GM21526 (cell line): ENCODE measurements around the gene HOXA9.

Source experiments
- ATAC-seq: cut with Tn5 transposase; IDR thresholded peaks from one replicate; pipeline ENCODE4 v1.9.1; 2021; ENCODE audit warnings: moderate library complexity; ENCODE audit not compliant: unreplicated experiment, low FRiP score

Gene HOXA9

DNA sequence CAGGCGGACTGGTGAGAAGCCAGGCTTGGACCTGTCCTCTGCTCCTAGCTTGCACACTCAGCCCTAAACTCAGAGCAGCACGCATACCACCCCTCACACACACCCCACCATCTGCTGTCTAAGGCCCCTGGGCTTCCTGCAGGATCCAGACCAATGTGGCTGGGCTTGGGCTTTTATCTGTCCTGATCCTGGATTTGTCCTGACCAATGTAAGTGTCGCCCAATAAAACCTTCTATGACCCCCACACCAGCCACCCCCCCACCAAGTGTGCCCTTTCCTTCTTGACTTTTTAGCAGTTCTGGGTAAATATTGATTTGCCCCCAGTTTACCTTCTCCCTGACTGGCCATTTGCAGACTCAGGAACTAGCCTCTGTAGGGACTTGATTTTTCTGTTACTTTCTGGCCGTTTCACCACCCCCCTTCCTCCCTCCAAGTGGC, 36.3 kb upstream of the HOXA9 start:
- ATAC-seq: no peak

DNA sequence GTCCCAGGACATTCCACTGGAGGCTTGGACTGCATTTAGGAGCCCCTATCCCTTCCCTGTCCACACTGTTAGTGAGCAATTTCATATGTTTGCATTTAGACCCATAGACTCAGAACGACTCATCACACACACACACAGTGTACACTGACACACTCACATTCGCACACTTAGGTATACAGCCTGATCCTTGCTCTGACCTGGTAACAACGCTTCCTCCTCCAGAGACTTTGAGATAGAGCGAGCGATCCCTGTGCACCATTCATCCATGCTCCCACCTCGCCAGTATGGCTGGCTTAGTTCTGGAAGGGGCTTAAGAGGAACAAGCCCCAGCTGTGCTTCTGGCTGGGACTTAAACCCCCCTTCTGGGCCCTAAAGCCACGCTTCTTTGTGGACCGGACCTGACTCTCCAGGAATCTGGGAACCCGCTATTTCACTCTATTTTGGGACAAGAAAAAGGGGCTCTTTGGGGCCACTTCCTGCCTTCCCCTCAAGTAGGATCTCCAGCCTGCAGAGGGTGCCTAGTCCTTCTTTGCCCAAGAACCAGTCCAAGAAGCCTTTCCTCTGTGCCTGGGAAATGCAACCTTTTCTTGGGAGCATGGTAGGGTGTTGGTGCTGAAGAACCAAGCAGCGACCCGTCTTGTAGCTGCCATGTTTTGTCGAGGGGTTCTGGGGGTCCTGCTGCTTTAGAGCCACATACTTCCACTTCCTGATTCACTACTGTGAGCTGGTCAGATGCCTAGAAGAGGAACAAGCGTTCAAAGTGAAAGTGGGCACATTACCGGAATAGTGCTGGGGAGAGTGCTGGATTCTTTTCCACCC, 35.6 kb upstream of the HOXA9 start:
- ATAC-seq: no peak

DNA sequence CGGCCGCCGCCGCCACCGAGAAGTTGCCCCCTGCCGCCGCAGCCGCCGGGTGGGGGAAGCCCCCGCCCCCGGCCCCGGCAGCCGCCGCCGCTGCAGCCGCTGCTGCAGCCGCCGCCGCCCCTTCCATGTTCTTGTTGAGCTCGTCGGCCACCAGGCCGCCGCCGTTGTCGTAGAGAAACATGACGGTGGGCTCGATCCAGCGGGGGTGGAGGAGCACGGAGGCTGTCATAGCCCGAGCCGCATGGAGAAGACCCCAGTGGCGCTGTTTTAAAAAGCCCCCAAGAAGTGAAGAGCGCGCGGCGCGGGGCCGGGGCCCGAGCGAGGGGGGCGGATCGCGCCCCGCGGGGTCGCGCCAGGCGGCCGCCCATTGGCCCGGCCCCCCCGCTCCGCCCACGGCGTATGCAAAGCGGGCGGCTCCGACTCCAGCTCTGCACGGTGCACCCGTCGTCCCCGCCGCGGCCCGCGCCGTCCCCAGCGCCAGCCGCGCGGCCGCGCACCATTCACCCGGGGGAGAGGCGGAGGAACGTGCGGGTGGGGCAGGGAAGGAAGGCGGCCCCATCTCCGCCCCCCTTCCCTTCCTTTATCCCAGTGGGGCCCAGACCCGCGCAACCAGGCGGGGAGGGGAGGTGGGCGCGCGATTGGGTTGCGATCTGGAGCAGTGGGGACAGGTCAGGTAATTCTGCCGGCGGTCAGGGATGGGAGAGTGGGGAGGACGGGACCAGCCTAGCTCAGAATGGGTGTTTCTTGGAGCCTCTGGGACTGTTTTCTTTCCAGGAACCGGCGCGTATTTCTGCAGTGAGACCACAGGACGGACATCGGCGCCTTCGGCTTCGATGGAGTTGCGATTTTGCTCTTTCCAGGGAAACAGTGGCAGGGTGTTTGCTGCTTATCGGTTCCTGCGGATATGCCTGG, 34.8 kb upstream of the HOXA9 start, which contains the start of gene HOXA13:
HOXA13 (minus strand) TSS at position 243 of the 912 bp plus-strand sequence; CDS start at position 229, 14 bp downstream.
- ATAC-seq: no peak

DNA sequence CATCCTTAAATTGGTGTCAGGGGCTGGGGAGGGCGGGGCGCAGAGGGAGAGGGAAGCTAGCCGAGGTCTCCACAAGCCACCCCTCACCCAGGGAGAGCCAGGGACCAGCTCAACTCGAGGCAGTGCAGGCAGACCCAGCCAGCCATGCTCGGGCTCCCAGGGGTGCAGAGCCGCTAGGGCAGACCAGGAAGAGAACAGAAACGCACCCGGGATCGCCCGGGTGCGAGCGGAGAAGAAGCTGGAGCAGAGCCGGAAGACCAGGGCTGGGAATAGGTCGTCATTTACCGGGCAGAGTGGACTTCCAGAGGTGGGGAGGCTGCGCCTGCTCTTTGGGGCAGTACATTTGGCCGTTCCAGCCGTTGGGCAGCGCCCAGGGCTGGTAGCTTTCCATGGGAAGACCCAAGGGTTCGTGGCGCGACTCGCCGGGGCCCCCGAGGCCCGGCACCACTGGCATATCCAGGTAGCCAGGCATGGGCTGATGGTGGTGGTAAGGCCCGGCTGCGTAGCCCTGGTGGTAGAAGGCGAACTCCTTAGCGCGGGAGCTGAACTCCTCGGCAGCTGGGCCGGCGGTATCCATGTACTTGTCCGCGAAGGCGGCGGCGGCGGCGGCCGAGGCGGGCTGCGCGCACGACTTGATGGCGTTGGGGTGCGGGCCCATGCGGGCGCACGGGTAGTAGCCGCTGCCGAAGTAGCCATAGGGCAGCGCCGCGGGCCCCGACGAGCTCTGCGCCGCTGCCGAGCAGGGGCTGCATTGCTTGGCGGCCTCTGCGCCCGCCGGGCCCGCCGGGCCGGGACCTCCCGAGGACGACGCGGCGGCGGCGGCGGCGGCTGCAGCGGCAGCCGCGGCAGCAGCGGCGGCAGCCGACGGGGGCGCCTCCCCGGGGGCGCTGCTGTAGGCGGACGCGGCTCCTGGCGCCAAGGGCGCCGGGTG, 33.8 kb upstream of the HOXA9 start:
- no peak for ATAC-seq

DNA sequence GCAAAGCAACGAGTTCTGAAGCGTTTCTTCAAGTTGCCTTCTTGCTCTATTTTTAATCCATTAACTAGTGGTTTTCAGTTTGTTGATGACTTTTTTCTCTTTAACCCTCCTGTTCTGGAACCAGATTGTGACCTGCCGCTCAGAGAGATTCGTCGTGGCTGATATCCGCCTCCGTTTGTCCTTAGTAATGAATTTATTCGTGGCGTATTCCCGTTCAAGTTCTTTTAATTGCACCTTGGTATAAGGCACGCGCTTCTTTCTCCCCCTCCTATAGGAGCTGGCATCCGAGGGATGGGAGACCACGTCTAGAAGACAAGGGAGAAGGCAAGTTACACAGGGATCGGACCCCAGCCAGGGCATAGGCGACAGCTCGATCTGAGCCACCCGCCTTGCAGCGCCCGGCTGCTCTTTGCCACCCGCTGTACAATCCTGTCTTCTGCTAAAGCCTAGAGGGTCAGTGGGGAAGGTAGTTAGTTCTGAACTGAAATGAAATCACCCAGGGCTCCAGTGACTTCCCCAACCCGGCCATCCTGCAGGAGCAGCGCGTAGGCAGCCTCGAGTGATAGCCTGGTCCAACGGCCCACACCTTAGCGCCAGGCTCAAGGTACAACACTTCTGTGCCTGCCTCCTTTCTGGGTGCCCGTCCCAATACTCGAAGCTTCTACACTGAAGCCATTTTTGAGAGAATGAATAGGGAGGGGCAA, 33.0 kb upstream of the HOXA9 start:
- no peak for ATAC-seq

DNA sequence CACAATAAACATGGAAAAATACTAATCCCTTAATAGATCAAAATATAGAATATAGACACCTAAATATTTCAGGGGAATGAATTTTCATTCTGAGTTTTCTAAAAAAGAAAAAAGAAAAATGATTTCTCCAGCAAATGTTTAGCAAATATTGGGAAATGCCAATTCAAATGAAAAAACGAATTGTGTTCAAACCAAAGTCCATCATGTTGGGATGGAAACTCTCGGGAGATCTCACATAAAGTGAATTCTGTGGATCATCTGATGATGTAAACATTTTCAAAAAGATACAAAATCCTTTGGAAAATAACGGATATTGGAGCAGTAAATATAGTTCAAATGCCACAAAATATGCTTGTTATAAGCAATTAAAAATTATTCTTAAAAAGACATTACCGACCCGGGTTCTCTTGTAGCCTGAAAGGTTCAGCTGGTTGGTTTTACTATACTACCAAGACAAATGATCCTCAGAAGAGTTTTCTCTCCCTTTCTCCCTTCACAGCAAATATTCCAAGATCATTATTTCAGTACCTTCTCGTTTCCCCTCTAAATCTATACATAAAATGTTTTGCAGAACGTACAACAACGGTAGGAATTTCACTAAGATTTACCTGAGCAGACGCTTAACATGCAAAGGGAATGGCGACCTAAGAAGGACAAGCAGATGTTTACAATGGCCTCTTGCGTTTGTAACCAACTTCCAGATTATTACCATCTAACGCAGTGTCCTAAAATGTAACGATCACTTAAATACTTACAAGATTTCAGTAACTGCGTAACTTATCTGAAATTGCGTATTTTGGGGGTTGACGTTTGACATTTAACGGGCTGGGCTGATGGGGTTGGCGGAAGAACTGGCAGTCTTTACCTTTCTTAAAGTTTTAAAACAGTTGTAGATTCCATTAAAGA, 32.1 kb upstream of the HOXA9 start:
- ATAC-seq: no peak

DNA sequence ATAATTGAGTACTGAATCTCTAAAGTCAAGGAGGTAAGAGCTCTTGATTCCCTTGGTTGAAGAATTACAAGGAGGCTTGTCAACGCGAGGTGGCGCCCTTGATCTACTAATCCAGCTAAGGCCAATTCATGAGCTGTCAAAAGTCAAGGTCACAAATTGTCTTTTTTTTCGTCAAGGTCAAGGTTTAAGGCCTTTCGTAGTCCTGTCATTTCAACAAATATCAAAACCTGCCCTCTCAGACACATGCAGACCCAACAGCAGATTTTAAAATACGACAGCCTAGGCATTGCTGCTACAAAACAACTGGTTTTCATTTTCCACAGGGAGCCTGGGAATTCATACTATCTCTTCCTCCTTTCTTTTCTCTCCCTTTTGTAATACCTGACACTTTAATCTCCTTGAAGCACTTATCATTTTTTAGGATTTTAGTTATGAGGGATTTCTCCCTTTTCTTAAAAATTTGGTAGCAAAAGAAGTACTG, 31.0 kb upstream of the HOXA9 start:
- no peak for ATAC-seq

DNA sequence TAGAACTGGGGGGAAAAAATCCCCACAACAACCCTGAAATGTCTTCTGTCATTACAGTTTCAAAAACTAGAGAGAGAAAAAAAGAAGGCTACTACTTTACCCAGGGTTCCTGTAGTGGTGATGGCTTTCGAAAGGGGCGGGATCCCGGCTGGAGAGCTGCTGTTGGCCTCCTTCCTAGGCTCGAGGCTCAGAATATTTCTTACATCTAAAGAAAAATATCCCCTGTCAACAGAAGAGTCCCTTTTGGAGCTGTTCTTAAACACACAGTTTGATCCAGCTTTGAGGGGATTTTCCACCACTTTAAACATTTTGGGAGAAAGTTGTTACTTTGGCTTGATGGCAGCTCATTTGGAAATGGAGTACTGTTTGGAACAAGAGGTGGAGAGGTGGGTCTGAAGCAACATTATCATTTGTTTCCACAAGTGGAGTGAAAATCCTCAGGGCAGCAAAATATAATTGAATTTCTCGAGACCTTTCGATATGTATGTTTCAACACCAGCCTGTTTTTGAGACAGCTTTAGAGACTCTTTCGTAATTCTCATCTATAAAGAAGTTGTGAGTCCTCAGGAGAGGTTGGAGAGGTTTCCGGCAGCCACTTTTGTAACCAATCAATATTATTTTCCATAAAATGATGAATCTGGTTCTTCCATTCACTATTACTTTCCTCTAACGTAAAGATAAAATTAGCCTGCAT, 29.5 kb upstream of the HOXA9 start:
- no peak for ATAC-seq

DNA sequence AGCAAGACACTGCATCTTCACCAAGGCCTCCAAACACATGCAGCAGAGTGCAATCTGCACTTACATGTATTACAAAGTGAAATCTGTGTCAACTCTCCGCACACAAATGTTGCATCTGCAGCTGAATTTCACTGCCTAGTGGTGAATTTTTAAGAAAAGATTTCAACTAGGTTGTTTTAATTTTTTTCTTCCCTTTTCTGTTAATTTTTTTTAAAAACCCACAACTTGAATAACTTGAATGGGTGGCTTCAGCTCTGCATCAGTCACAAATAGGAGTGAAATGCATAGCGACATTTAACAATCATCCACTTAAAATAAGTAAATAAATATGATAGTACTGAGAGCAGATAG, 28.6 kb upstream of the HOXA9 start:
- no peak for ATAC-seq

DNA sequence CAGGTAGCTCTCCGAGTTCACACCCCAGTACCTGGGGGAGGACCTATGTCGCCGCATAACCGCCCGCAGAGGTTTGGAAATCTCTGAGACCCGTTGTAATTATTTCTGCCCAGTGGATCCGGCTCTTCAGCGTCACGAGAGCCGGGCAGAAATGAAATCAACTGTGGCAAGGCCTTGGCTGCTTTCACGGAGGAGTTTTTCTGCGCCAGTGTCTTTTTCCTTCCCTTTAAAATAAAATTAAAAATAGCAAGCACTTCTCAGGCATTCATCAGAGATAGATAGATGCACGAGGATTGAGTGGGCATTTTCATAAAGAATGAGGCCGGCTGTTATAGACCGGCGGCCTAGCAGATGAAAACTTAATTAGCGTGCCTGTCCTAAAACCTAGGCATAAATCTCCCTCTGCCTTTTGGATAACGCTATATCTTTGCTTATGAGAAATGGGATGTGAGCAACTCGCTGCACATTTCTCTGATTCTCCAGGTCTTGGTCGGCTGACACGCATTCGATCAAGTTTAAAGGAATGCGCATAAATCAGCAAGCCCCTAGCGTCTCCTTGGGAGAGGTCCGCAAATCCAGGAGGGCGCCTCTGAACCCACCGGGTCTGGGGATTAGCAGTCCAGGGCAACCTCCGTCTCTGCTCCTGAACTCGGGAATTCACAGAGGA, 28.1 kb upstream of the HOXA9 start:
- no peak for ATAC-seq

DNA sequence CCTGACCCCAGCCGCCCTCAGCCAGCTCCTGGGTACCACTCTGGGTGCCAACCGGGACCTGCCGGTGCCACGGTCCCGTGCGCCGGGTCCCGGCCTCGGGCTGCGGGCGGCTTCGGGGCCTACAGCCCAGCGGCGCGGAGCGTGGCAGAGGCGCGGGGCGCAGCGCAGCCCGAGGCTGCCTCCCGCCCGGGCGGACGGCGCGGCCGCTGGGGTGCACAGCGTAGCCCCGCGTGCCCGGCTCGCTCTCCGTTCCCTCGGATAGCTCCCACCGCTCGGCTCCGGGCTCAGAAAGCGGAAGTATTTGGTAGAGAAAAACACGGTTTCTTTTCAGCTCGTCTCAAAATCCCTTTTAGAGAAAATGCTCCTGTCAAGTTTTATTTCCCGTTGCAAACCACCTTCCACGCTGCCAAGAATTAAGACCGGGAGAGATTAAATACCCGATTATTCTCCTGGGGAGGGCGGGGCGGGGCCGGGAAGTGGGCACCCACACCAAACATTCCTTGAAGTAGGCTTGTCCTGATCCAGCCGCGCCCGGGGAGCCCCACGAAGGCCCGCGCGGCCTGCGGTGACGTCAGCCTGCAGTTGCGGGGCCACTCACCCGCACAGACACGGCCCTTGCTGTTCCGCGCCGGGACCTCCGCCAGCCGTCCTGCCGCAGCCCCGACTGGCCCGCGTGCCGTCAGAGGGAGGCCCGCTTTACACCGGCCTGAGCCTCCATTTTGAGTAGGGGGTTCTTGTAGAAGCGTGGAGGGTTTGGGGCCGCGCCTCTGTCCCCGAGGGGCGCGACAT, 27.4 kb upstream of the HOXA9 start:
- no peak for ATAC-seq

DNA sequence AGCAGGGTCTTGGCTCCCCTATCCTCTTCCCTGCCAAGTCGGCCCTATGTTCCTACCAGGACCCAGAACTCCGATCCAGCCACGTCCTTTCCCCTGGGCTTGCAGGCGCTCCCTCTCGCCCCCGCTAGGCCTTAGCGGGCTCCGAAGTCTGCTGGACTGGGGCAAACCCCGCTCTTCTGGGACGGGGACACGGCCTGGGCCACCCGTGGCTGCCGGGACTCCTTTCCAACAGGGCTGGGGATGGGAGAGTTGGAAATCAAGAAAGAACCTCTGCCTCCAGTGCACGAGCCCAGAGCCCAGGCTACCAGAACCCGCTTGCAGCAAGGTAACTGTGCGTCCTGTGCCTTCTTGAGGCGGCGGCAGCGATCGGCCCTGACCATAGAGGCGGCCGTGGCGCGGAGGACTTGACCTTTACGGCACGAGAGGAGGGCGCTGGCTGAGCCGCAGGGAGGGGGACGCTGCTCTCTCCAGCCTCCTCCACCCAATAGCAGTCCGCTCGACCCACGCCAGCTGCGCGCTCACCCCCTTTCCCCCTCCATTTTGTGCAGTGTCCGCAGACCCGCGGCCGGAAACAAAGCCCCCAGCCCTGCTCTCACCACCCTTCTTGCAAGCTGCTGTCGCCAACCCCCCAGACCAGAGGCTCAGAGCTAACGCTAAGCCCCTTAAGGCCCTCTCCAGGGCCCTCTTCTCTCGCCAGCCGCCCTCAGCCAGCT, 26.7 kb upstream of the HOXA9 start:
- ATAC-seq: no peak

DNA sequence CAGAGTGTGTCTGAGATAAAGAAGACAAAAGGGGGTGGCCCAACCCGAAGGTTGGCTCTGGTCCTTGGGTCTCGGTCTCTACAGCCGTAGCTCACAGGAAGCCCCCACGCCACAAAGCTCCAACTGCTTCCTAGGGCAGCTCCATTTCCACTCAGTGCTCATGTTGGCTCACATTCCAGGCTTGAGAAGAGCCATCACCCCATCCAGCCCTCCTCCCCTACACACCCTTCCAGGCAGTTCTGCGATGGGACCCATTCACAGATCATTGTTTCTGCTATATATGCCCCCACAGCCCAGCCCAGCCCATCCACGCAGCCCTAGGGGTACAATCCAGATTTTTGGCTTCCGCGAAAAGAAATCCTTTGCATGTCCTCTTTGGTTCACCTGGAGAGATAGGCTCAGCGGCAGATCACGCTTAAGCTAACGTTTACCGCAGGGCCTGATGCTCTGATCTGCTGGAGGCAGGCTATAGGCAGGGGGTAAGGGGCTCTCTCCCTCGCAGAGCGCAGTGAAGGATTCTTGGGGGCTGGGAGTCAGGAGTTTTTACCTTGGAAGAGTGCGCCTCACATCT, 25.9 kb upstream of the HOXA9 start:
- no peak for ATAC-seq

DNA sequence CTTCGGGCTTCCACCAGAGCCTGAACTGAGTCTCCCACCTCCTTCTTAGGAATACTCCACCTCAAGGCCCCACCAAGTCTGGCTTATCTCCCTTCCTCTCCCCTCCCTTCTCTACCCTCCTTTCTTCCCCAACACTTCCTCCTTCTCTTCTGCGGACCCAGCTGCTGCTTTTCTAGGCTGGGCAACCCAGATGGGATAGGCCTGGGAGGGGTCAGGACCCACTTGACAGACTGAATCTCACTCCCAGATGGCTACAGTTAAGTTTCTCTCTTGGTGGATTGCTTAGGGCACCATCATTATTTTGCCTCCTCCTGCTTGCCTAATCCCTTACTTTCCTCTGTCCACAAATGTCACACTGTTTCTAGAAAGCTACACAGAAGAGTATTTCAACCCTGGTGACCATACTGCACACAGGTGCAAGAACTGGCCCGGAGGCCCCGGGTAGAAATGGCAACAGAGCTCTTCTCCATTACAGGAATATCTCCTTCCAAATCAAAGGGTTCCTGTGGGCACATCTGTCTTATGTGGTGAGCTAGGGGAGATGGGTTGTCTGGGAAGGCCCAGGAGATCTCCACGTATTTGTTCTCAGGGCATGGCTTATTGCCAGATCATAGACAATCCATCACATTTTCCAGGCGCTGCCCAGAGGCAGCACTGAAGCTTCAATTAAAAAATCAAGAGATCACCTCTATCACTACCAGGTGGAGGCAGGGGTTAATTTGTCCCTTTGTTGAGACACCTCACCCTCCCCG, 24.8 kb upstream of the HOXA9 start:
- no peak for ATAC-seq

DNA sequence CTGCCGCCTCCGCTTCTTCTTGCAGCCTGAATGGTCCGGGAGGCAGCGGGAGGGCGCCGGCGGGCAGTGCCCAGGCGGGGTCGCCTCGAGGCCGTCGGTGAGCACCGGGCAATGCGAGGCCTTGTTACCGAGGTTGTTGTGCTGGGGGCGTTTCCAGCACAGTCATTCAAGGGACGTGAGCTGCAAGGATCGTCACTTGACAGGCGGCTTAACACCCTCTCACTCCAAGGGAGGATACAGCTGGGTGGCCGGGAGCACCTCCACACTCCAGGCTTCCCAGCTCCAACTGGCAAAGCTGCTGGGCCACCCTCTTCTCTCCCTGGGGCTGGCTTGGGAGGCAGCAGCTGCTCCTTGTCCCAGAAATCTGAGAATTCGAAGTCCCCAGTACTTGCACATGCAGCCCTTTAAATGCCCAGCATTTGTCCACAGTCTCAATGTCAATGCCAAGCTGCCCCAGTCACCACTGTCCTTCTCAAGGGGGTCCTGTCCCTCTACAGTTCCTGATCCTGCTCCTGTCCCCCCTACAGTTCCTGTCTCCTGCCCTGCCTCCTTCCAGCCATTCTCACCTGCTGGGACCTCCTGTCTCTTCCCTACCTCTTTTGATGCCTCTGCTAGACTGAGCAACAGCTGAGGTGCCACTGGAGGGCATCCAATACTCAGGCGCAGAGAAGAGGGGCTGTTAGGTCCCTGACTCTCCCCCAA, 24.1 kb upstream of the HOXA9 start:
- no peak for ATAC-seq
